ENCODE results near the gene KDM6A. TPM values are rescaled to one million over a fixed set of nuclear protein-coding genes. Genes with fewer than 3 reads are reported as not detected.

The KDM6A gene
- total RNA-seq, 1 experiment from 2014 or later, result 42.8 TPM

DNA sequence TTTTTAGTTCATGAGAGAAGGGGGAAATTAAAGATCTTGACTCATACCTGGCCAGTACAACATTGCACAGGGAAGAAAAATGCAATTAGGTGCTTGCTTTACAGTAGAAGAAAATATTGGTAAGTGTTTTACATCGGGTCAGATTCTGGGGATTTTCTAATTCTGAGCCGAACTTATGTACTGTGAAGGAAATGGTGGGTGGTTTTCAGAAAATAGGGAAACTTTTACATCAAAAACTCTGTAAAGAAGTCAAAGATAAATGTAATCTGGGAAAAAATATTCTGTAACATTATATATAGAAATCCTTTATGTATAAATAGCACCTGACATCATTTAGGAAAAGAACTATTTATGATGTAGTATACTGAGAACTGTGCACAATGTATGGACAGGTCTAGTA is 75.4 kb downstream of the KDM6A start:
- no peak for DNase-seq
- peak overlapping the region in 2 of 3 experiments; percentile 11 to 64; a peak in 3 of 7 replicates for H3K27ac Mint-ChIP-seq
- Histone ChIP-seq H3K14ac (ENCODE audit: insufficient read depth, low read length) (no peak overlapping the region), H3K9ac (ENCODE audit: extremely low read depth, insufficient read length, low read length) (no peak overlapping the region), H2BK15ac (ENCODE audit: low read depth, low read length) (no peak overlapping the region), H3K9me3 (ENCODE audit: control insufficient read depth, low read depth, low read length) (peaks cover 3% of the 10 kb centered on the region), H3K23ac (ENCODE audit: insufficient read length, low read depth, low read length) (no peak overlapping the region), H4K20me1 (ENCODE audit: control insufficient read depth, insufficient read depth, insufficient read length) (no peaks in the 10 kb centered on the region), H4K5ac (ENCODE audit: insufficient read length, low read depth, low read length) (no peak overlapping the region), H3K4ac (ENCODE audit: low read depth, low read length) (no peak overlapping the region), H2BK120ac (ENCODE audit: low read depth, low read length, poor library complexity, severe bottlenecking) (no peak overlapping the region), H2BK12ac (ENCODE audit: insufficient read length, low read depth, low read length) (no peak overlapping the region), H3K79me1 (ENCODE audit: insufficient read depth, low read depth, low read length, poor library complexity, severe bottlenecking) (no peaks in the 10 kb centered on the region), H3K18ac (ENCODE audit: insufficient read length, low read depth, low read length) (no peak overlapping the region), H2BK20ac (ENCODE audit: low read depth, low read length, poor library complexity, severe bottlenecking) (no peak overlapping the region), H3K4me2 (ENCODE audit: insufficient read depth, insufficient read length, low read length) (no peak overlapping the region), H4K91ac (ENCODE audit: insufficient read length, low read depth, low read length) (no peak overlapping the region), H2AFZ (ENCODE audit: low read length) (no peak overlapping the region), H3K56ac (ENCODE audit: insufficient read length, low read depth, low read length) (no peak overlapping the region), H2BK5ac (ENCODE audit: insufficient read length, low read length) (no peak overlapping the region), H3K27ac (ENCODE audit: insufficient read length, low read depth, low read length) (no peak overlapping the region), H2AK5ac (ENCODE audit: insufficient read length, low read length) (no peak overlapping the region), H3K27me3 (ENCODE audit: insufficient read depth, low read length) (no peaks in the 10 kb centered on the region), H3K4me1 (ENCODE audit: insufficient read depth, low read length) (peaks cover 2% of the 10 kb centered on the region; the same call in 1 of the 2 replicates), H3K79me2 (ENCODE audit: insufficient read depth, low read length) (peaks cover 16% of the 10 kb centered on the region; the same call in 1 of the 2 replicates), H3T11ph (ENCODE audit: low read length) (no peak overlapping the region), H4K8ac (replicated peaks; ENCODE audit: insufficient read length, low read depth, low read length) (no peak overlapping the region), H3K23me2 (ENCODE audit: insufficient read length, low read depth, low read length, poor library complexity, severe bottlenecking) (peaks cover 3% of the 10 kb centered on the region)
- TF ChIP-seq, protein P1, sequence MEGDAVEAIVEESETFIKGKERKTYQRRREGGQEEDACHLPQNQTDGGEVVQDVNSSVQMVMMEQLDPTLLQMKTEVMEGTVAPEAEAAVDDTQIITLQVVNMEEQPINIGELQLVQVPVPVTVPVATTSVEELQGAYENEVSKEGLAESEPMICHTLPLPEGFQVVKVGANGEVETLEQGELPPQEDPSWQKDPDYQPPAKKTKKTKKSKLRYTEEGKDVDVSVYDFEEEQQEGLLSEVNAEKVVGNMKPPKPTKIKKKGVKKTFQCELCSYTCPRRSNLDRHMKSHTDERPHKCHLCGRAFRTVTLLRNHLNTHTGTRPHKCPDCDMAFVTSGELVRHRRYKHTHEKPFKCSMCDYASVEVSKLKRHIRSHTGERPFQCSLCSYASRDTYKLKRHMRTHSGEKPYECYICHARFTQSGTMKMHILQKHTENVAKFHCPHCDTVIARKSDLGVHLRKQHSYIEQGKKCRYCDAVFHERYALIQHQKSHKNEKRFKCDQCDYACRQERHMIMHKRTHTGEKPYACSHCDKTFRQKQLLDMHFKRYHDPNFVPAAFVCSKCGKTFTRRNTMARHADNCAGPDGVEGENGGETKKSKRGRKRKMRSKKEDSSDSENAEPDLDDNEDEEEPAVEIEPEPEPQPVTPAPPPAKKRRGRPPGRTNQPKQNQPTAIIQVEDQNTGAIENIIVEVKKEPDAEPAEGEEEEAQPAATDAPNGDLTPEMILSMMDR (conservative IDR thresholded peaks at IDR 0.05), result no peak
- no peaks in the 10 kb centered on the region for H3K27me3 Mint-ChIP-seq (ENCODE audit: low read depth)
- no peak overlapping the region for H3K4me3 Mint-ChIP-seq
- WGBS (ENCODE audit: extremely low coverage, insufficient read length, low lambda C conversion rate), result no CpG with 5 or more reads among the region's 2 CpGs
- peaks cover 7 to 20% (median 16%) of the 10 kb centered on the region in 3 experiments for H3K36me3 Mint-ChIP-seq (ENCODE audit: insufficient read depth in 1 of 3, low read depth in 3 of 3)
- peaks cover 19 to 39% of the 10 kb centered on the region in 2 experiments for H3K4me1 Mint-ChIP-seq
- peaks cover 51 to 70% of the 10 kb centered on the region in 2 experiments for H3K9me3 Mint-ChIP-seq
